Right lobe of liver (tissue), 4 donors: ENCODE measurements around the gene POLD4.
"Not testable (repeated sequence)": the region's sequence is repeated elsewhere in the genome, so short reads cannot be mapped to it uniquely, and the experiment has no call there.

Experiments
- CTCF ChIP-seq, 4 donors: fragments of 200-600 bp in 3 of 4; fragments of 450-650 bp in 1 of 4; IDR thresholded peaks; one replicate each; pipeline versions ENCODE4 v1.5.1 to v1.8.0; 2016 to 2022; ENCODE audit warnings: antibody characterized with exemption in 4 of 4, mild to moderate bottlenecking in 2 of 4
- POLR2A ChIP-seq: fragments of 450-650 bp; IDR thresholded peaks from one replicate; pipeline ENCODE4 v1.6.1; 2017; ENCODE audit warnings: antibody characterized with exemption, mild to moderate bottlenecking
- donor health status: DM: no; HTN: no; CAD: no.
- donor health status: DM: no; HTN: no; CAD: no.
- donor health status: DM: no; HTN: yes; CAD: no.

GRCh38 chr11:67403085-67403484, 49.7 kb upstream of the POLD4 start:
- TF ChIP-seq CTCF (IDR thresholded peaks at IDR 0.05); POLR2A: not testable (repeated sequence)
